ENCODE data around the gene MAPK11. TPM values are rescaled to one million over a fixed set of nuclear protein-coding genes. Genes with fewer than 3 reads are reported as not detected.

Gene MAPK11
- total RNA-seq, 6 experiments from 2014 or later = 1.7 to 6.4 (median 2.5) TPM

GRCh38 chr22:50260801-50261614, 9.2 kb downstream of the MAPK11 start:
- Histone ChIP-seq H3K4me1 (peaks cover 0 to 24% (median 8%) of the 10 kb centered on the region in 4 donors), H3K27ac (no peak overlapping the region), H3K9me3 (no peaks in the 10 kb centered on the region), H3K27me3 (no peaks in the 10 kb centered on the region), H3K36me3 (no peaks in the 10 kb centered on the region), H3K4me3 (peak overlapping the region; percentile 37 to 48 (median 42))
- intact Hi-C loops (cut with DNase I) = no loop called here
- TF ChIP-seq CTCF (IDR thresholded peaks at IDR 0.05) (no peak), POLR2A (IDR thresholded peaks at IDR 0.05) (no peak)
- 20% methylated on average over 1 of the region's 92 CpGs for WGBS (ENCODE audit: insufficient coverage, low coverage, low lambda C conversion rate, missing lambda C conversion rate)
- DNase-seq (no peak), ATAC-seq (peak in 3 of 4 donors; percentile 0 to 1 (median 1))

GRCh38 chr22:50260434-50260800, 9.8 kb downstream of the MAPK11 start:
- TF ChIP-seq POLR2A (IDR thresholded peaks at IDR 0.05) = no peak
- no peak for TF ChIP-seq CTCF (IDR thresholded peaks at IDR 0.05)
- WGBS (ENCODE audit: insufficient coverage, low coverage, low lambda C conversion rate, missing lambda C conversion rate) = no CpG with 5 or more reads among the region's 11 CpGs
- intact Hi-C loops (cut with DNase I) = no loop called here
- no peak for ATAC-seq
- Histone ChIP-seq H3K36me3 (no peaks in the 10 kb centered on the region), H3K4me1 (peaks cover 0 to 24% (median 8%) of the 10 kb centered on the region in 4 donors), H3K9me3 (no peaks in the 10 kb centered on the region), H3K27me3 (no peaks in the 10 kb centered on the region), H3K4me3 (peak overlapping the region in 2 of 3 donors; percentile 42 to 48), H3K27ac (no peak overlapping the region)
- no peak for DNase-seq

GRCh38 chr22:50259302-50259701, 10.9 kb downstream of the MAPK11 start:
- Histone ChIP-seq H3K4me1 (peaks cover 0 to 24% (median 8%) of the 10 kb centered on the region in 4 donors), H3K27ac (no peak overlapping the region), H3K9me3 (no peaks in the 10 kb centered on the region), H3K27me3 (no peaks in the 10 kb centered on the region), H3K4me3 (no peak overlapping the region), H3K36me3 (no peaks in the 10 kb centered on the region)
- WGBS (ENCODE audit: insufficient coverage, low coverage, low lambda C conversion rate, missing lambda C conversion rate) = 96% methylated on average over 11 of the region's 15 CpGs
- intact Hi-C loops (cut with DNase I) = no loop called here
- ATAC-seq = no peak
- no peak for DNase-seq
- TF ChIP-seq CTCF (IDR thresholded peaks at IDR 0.05) (no peak), POLR2A (IDR thresholded peaks at IDR 0.05) (no peak)

GRCh38 chr22:50258361-50259292, 11.6 kb downstream of the MAPK11 start:
- Histone ChIP-seq H3K27me3 (no peaks in the 10 kb centered on the region), H3K36me3 (no peaks in the 10 kb centered on the region), H3K27ac (peak overlapping the region in 1 of 3 donors; percentile 43), H3K9me3 (no peaks in the 10 kb centered on the region), H3K4me3 (no peak overlapping the region), H3K4me1 (peaks cover 0 to 24% (median 8%) of the 10 kb centered on the region in 4 donors)
- intact Hi-C loops (cut with DNase I) = no loop called here
- TF ChIP-seq CTCF (IDR thresholded peaks at IDR 0.05) (no peak), POLR2A (IDR thresholded peaks at IDR 0.05) (no peak)
- 68% methylated on average over 13 of the region's 24 CpGs for WGBS (ENCODE audit: insufficient coverage, low coverage, low lambda C conversion rate, missing lambda C conversion rate)
- DNase-seq = peak in 2 of 3 donors; percentile 83 to 90
- ATAC-seq = peak; percentile 30 to 77 (median 51)

Data from right lobe of liver (tissue), 6 donors.